Erythroblast (primary cell): Measurements from ENCODE around the gene GAPVD1.

Source experiments
- GATA1 ChIP-seq: IDR thresholded peaks from 2 replicates; pipeline ENCODE4 v1.6.1; 2011; ENCODE audit warnings: low read depth, mild to moderate bottlenecking, control low read depth, low read length, moderate library complexity
- POLR2A ChIP-seq: IDR thresholded peaks from 2 replicates; pipeline ENCODE4 v1.6.1; 2011; ENCODE audit warnings: mild to moderate bottlenecking, low read length

GRCh38 chr9:125379208-125379607, 117.6 kb downstream of the GAPVD1 start:
- no peak for TF ChIP-seq POLR2A
- no peak for TF ChIP-seq GATA1
